H54 (cell line): ENCODE data around the gene GPR137.
A peak's percentile ranks its signal among the peaks of the same experiment; 100 is the strongest.

Source experiments
- DNase-seq: peaks from one replicate; pipeline ENCODE4 v3.0.0; 2011; ENCODE audit warnings: low spot score, mixed read lengths; ENCODE audit not compliant: insufficient read length
- FAIRE-seq: peaks from 3 replicates; lab custom pipeline; 2011; peaks lifted over from hg19 to GRCh38; lab: Jason Lieb, UNC
- POLR2A ChIP-seq: IDR thresholded peaks from 2 replicates; pipeline ENCODE4 v1.6.1; 2011; ENCODE audit warnings: low read depth, mild to moderate bottlenecking, low read length

GPR137 gene

GRCh38 chr11:64331569-64332371 is 46.1 kb downstream of the GPR137 start:
- DNase-seq (peak; percentile 90), FAIRE-seq (peak; percentile 20)
- no peak for TF ChIP-seq POLR2A

GRCh38 chr11:64333556-64333955 is 47.9 kb downstream of the GPR137 start:
- DNase-seq (no peak), FAIRE-seq (no peak)
- no peak for TF ChIP-seq POLR2A

- peak; percentile 33 for FAIRE-seq
- peak; percentile 95 for DNase-seq
- no peak for TF ChIP-seq POLR2A
Measured at GRCh38 chr11:64334764-64335735, 49.4 kb downstream of the GPR137 start.

- DNase-seq: no peak
- no peak for FAIRE-seq
- no peak for TF ChIP-seq POLR2A
Measured at GRCh38 chr11:64337538-64338249, 52.0 kb downstream of the GPR137 start.

GRCh38 chr11:64338716-64339115 is 53.1 kb downstream of the GPR137 start:
- no peak for TF ChIP-seq POLR2A
- DNase-seq (no peak), FAIRE-seq (no peak)
